Measurements from ENCODE around the gene DNAJC1. TPM values are rescaled to one million over a fixed set of nuclear protein-coding genes. Genes with fewer than 3 reads are reported as not detected.
A peak's percentile ranks its signal among the peaks of the same experiment; 100 is the strongest.

Gene DNAJC1
- total RNA-seq, 1 donor from 2014 or later: 13.7 TPM

DNA sequence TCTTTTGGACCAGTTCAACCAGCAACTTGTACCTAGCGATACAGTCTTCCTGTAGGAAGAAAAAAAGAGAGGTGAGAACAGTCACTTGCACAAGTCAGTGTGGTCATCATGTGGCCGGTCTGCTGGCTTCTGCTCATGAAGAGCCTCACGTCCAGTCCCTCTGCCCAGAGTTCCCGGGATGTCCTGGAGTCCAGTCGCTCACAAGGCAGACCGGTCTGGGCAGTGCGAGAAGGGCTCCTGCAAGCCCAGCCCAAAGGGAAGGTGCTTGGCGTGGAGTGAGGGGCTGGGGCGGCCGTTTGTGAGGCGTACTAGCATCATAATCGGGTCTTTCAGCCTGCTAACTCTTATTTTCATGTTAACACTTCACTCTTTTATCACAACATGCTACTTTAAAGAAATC, 246.8 kb downstream of the DNAJC1 start:
- ATAC-seq: no peak
- intact Hi-C loops (cut with DNase I): no loop called here
- no peak for DNase-seq (ENCODE audit: missing footprints)

DNA sequence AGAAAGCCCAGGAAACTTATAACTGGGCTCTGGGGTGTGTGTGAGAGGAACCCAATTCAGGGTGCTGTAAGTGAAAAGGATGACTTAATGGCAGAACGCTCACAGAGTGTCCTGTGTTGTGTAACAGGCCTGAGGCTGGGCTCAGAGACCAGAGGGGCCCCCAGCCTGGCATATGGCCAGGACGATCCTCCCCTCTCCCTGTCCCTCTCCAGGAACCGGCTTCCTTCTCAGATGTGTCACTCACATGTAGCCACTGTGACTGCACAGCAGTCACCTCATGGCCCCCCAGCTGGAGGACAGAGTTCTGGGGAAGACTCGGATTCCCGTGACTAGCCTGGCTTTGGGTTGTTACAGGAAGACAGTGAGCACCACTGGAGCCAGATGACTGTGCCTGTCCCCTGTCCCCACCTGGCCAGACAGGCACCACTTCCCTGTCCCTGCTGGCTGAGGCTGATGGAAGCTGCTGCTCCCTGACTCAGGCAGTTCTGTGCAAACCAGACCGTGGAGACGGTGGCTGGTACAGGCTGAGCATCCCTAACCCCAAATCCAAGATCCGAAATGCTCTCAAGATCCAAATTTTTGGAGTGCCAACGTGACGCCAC, 249.0 kb downstream of the DNAJC1 start:
- DNase-seq (ENCODE audit: missing footprints) (no peak), ATAC-seq (no peak)
- intact Hi-C loops (cut with DNase I): no loop called here

GRCh38 chr10:21753497-21754270, 249.8 kb downstream of the DNAJC1 start:
- intact Hi-C loops (cut with DNase I): no loop called here
- ATAC-seq (no peak), DNase-seq (ENCODE audit: missing footprints) (no peak)

- no peak for DNase-seq (ENCODE audit: missing footprints)
- ATAC-seq: no peak
- intact Hi-C loops (cut with DNase I): no loop called here
These were observed 251.9 kb downstream of the DNAJC1 start for GRCh38 chr10:21751341-21752310.

- DNase-seq (ENCODE audit: missing footprints): no peak
- intact Hi-C loops (cut with DNase I): no loop called here
- ATAC-seq: no peak
These were observed 253.1 kb downstream of the DNAJC1 start for GRCh38 chr10:21750424-21750823.

DNA sequence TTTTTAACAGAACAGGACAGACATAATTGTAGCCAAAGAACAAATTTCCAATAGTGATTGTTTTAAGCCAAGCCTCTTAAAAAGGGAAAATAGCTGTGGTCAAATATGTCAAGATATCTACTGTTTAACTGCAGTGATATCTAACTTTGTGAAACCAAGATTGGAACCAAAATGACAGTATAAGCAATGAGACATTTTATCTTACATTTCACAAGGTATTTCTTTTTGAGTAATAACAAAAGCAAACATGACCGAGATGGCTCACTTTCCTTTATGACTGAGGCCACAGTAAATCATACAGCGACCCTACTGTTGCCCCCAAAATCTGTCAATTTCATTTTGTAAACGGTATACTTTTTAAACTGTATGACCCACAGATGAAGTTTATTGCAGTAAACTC, 253.7 kb downstream of the DNAJC1 start:
- ATAC-seq (no peak), DNase-seq (ENCODE audit: missing footprints) (no peak)
- intact Hi-C loops (cut with DNase I): no loop called here

GRCh38 chr10:21747809-21748208, 255.7 kb downstream of the DNAJC1 start:
- intact Hi-C loops (cut with DNase I): no loop called here
- ATAC-seq (no peak), DNase-seq (ENCODE audit: missing footprints) (no peak)

DNA sequence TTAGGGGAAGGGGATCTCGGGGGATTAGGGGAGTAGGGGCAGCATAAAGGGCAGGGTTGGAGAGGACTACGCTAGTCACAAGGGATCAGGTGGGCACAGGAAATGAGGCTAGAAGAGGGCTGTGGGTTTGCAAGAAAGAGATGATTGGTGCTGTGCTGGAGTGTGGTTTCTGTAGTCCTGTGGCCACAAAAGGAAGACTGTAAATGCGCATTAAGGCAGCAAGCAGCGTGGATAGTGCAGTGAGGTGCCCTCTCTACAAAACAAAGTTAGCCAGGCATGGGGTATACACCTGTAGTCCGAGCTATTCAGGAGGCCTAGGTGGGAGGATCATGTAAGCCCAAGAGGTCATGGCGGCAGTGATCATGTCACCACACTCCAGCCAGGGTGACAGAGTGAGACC, 257.4 kb downstream of the DNAJC1 start:
- intact Hi-C loops (cut with DNase I): no loop called here
- no peak for DNase-seq (ENCODE audit: missing footprints)
- ATAC-seq: no peak

GRCh38 chr10:21744223-21744622, 259.3 kb downstream of the DNAJC1 start:
- DNase-seq (ENCODE audit: missing footprints): no peak
- no peak for ATAC-seq
- intact Hi-C loops (cut with DNase I): no loop called here

DNA sequence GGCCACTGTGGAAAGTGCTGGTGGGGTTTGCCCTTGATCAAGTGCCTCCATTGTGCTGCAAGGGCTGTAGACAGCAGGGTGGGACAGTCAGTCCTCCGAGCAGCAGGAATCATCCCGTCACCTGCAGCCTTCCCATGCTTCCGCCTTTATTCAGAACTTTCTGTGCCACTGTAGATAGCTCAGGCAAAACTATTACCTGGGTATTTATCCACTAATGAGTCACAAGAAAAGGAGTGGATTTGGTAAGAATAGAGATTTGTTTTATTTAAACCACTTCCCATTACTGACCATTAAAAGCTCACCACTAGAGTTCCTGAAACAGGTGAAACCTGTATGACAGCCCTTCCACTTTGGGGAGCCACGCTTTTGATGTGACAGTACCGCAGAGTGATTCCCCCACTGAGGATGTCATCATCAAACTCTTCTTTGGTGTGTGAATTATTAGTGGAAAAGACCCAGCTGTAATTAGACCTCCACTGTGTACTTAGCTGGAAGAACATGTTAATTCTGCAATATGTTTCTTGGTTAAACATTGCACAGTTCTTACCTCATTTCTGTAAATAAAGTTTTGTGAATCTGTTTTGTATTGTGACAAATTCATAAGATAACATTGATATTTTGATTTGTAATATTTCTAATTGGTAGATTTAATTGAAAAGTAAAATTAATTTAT, 260.7 kb downstream of the DNAJC1 start:
- ATAC-seq (no peak), DNase-seq (ENCODE audit: missing footprints) (no peak)
- intact Hi-C loops (cut with DNase I): no loop called here

GRCh38 chr10:21740989-21741388, 262.5 kb downstream of the DNAJC1 start:
- DNase-seq (ENCODE audit: missing footprints) (no peak), ATAC-seq (no peak)
- intact Hi-C loops (cut with DNase I): no loop called here

DNA sequence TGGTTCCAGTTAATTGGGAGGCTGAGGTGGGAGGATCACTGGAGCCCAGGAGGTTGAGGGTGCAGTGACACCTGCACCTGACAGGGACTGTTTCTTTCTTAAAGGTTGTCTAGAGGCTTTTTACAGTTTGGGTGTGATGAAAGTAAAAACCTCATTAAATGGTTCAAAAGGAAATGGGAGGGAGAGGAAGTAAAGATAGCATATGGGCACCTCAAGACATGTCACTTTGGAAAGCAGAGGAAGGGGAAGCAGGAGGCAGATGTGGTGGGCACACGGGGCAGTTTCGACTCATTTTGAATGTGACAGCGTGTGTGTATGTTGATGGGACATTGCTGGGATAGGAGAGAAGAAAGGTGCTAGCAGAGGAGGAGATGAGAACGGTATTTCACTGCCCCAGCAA, 266.4 kb downstream of the DNAJC1 start:
- ATAC-seq (no peak), DNase-seq (ENCODE audit: missing footprints) (no peak)
- intact Hi-C loops (cut with DNase I): loop anchor here (10.0 kb wide), 1 partner anchor 652 kb away; no protein-coding TSS in a partner anchor

DNA sequence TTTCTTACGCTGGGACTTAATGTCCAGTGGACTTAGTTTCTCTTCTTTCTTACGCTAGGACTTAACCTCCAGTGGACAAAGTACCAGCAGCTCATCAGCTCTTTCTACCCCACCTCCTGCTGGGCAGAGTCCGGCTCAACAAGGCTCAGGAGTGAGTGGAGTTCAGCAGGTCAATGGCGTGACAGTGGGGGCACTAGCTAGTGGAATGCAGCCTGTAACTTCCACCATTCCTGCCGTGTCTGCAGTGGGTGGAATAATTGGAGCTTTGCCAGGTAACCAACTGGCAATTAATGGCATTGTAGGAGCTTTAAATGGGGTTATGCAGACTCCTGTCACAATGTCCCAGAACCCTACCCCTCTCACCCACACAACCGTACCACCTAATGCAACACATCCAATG, 269.8 kb downstream of the DNAJC1 start:
- no peak for DNase-seq (ENCODE audit: missing footprints)
- ATAC-seq: no peak
- intact Hi-C loops (cut with DNase I): loop anchor here (2.0 to 10.0 kb wide), 4 partner anchors 216 to 649 kb away; no protein-coding TSS in a partner anchor

- intact Hi-C loops (cut with DNase I): loop anchor here (2.0 to 10.0 kb wide), 4 partner anchors 215 to 647 kb away; no protein-coding TSS in a partner anchor
- DNase-seq (ENCODE audit: missing footprints) (peak; percentile 78), ATAC-seq (peak; percentile 89)
These were observed 271.3 kb downstream of the DNAJC1 start for GRCh38 chr10:21732067-21732772.

- DNase-seq (ENCODE audit: missing footprints): no peak
- intact Hi-C loops (cut with DNase I): no loop called here
- ATAC-seq: no peak
These were observed 274.9 kb downstream of the DNAJC1 start for GRCh38 chr10:21728618-21729017.

DNA sequence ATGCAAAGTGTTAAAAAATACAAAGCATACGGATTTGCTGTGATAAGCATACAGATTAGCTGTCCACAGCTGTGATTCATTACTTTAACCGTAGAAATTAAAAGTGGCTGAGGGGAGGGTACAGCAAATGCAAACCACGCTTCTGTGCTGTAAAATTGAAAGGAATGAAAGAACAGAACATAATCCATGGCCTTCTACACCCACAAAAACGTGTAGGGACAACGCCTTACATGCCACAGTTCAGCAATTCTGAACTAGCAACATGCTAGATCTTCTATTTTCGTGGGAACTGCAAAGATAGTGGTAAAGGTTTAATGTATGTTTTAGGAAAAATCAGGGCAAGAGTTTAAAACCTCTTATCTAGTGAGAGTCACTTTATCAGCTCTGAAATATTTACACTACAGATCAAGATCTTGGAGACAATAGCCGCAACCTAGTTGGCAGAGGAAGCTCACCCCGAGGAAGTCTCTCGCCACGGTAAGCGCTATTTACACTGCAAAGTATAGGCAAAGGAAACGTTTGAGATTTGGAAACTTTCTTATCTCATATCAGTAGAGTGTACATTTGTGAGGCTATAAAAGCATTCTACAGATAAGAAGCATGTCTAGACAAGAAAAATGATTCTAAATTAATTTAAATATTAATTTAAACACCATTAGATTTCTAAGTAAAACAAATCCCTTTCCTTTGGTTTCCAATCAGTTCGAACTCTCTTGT, 275.9 kb downstream of the DNAJC1 start:
- intact Hi-C loops (cut with DNase I): no loop called here
- ATAC-seq: no peak

DNA sequence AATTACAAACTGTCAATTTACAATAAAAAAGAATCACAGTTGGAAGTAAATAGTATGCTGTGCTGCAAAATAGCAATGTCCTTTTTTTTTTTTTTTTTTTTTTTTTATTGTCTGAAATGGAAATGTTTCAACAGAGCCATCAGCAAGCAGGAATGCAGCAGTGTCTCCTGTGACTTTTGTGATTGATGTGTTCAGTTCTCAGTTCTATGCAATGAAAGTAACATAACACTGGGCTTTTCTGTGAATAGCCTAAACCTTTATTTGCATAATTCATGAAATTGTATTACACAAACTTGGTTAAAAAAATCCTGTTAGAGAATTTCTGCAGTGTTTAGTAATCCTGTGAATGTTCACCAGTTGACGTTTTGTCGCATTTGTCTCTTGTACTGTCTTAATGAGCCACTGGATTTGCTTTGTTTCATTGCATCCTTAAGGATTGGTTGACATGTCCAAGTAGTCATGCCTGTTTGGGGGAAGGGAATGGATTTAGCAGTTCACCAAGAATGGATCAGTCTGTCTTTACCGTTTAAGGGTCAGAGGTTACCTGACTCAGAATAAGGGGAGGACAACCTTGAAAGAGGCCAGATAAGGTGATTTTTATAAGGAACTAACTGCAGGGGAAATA, 276.8 kb downstream of the DNAJC1 start:
- intact Hi-C loops (cut with DNase I): no loop called here
- DNase-seq (ENCODE audit: missing footprints) (no peak), ATAC-seq (no peak)

More for the DNA sequence above, 275.9 kb downstream of the DNAJC1 start:
- no peak for DNase-seq (ENCODE audit: missing footprints)

Data from Right ventricle myocardium inferior (tissue), 1 donor.